Ascending aorta (tissue), 2 donors: ENCODE results near the gene HSPB6. TPM values are rescaled to one million over a fixed set of nuclear protein-coding genes. Genes with fewer than 3 reads are reported as not detected.

ENCODE experiments used
- DNase-seq, 2 donors: peaks; one replicate each; pipeline ENCODE4 v3.0.0-alpha.2; 2019; ENCODE audit warnings: low spot score in 2 of 2
- H3K27ac ChIP-seq, 2 donors: fragments of 200-600 bp; sonication (generic); one replicate each; pipeline ENCODE4 v1.5.1; 2016 to 2017; ENCODE audit warnings: mild to moderate bottlenecking in 1 of 2
- H3K27me3 ChIP-seq: fragments of 200-600 bp; sonication (generic); one replicate; pipeline ENCODE4 v1.5.1; 2017
- H3K36me3 ChIP-seq, 2 donors: fragments of 200-600 bp; sonication (generic); one replicate each; pipeline ENCODE4 v1.5.1; 2016
- H3K4me1 ChIP-seq, 2 donors: fragments of 200-600 bp; sonication (generic); one replicate each; pipeline ENCODE4 v1.5.1; 2016 to 2017; ENCODE audit warnings: mild to moderate bottlenecking in 1 of 2
- H3K4me3 ChIP-seq, 2 donors: fragments of 200-600 bp; sonication (generic); one replicate each; pipeline ENCODE4 v1.5.1; 2016 to 2017; ENCODE audit warnings: mild to moderate bottlenecking in 1 of 2
- H3K9me3 ChIP-seq, 2 donors: fragments of 200-600 bp; sonication (generic); one replicate each; pipeline ENCODE4 v1.5.1; 2016
- intact Hi-C: fragments of 100-400 bp; cut with DNase I; formaldehyde crosslinking; loops from one replicate; pipeline ENCODE4 v1.15.1; 2023
- total RNA-seq: library from RNA; depleted of rRNA; stranded (reverse); fragments of >200 nt; gene quantifications from one replicate; pipeline ENCODE4 v1.1.0, GENCODE V29; 2016
- TF ChIP-seq, protein P1 (sequence below), 3 experiments: fragments of 200-600 bp in 2 of 3; fragments of 450-650 bp in 1 of 3; sonication (generic) in 2 of 3; IDR thresholded peaks; one replicate each; pipeline ENCODE4 v1.5.1; 2016 to 2019; ENCODE audit warnings: antibody characterized with exemption in 3 of 3, mild to moderate bottlenecking in 1 of 3, moderate library complexity in 1 of 3

HSPB6 gene
- total RNA-seq, 1 donor from 2014 or later: 265 TPM

DNA sequence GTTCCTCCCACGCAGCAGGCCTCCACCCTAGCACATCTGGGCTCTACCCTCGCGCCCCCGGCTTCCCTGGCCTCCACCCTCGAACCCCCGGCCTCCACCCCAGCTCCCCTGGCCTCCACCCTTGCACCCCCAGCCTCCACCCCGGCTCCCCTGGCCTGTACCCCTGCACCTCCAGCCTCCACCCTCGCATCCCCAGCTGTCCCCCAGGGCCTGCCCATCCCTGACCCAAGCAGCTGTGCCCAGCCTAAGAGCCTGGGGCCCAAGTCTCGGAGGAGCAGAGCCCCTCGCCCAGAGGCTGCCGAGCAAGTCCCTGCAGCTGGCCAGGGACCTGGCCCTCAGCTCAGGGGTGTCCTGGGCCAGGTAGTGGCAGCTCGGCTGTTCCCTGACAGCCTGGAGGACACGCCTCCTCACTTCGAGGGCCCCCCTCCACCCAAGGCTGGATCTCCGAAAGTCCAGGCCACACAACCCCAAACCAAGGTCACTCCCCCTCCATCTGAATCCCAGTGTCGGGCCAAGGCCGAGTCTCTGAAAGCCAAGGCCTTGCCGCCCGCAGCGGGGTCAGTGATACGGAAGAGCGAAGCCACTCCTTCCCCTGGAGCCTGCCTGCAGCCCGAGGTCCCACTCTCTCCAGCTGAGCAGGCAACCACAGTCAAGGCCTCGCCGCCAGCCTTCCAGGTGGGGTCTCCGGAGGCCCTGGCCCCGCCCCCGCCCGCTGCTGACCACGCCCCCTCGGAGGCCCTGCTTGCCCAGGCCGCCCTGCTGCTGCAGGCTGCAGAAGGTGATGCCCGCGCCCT is 10.7 kb upstream of the HSPB6 start:
- intact Hi-C loops: no loop called here
- no peaks in the 10 kb centered on the region for H3K9me3 ChIP-seq
- no peaks in the 10 kb centered on the region for H3K27me3 ChIP-seq
- TF ChIP-seq, protein P1, sequence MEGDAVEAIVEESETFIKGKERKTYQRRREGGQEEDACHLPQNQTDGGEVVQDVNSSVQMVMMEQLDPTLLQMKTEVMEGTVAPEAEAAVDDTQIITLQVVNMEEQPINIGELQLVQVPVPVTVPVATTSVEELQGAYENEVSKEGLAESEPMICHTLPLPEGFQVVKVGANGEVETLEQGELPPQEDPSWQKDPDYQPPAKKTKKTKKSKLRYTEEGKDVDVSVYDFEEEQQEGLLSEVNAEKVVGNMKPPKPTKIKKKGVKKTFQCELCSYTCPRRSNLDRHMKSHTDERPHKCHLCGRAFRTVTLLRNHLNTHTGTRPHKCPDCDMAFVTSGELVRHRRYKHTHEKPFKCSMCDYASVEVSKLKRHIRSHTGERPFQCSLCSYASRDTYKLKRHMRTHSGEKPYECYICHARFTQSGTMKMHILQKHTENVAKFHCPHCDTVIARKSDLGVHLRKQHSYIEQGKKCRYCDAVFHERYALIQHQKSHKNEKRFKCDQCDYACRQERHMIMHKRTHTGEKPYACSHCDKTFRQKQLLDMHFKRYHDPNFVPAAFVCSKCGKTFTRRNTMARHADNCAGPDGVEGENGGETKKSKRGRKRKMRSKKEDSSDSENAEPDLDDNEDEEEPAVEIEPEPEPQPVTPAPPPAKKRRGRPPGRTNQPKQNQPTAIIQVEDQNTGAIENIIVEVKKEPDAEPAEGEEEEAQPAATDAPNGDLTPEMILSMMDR (IDR thresholded peaks at IDR 0.05): no peak
- DNase-seq: no peak
- H3K27ac ChIP-seq: no peak overlapping the region
- no peak overlapping the region for H3K4me3 ChIP-seq
- no peaks in the 10 kb centered on the region for H3K4me1 ChIP-seq
- H3K36me3 ChIP-seq: peaks cover 22 to 27% of the 10 kb centered on the region in 2 donors

DNA sequence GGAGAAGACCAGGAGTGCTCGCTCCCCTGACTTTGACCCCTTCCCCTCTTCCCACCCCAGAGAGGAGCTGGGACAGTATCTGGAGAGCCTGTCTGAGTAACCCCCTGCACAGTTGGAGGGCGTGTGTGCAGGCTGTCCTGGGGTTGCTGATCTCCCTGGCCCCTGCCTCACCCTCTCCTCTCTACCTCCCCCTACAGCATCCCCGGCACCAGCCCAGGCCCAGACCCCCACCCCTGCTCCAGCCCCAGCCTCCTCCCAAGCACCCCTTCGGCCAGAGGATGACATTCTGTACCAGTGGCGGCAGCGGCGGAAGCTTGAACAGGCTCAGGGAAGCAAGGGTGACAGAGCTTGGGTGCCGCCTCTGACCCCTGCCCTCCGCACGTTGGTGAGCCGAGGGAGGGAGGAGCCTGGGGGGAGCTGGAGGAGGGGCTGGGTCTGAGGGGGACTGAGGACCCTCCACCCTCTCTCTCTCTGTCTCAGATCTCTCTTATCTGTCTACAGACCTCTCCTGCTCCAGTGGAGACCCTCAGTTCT is 9.8 kb upstream of the HSPB6 start:
- TF ChIP-seq, protein P1 (IDR thresholded peaks at IDR 0.05): no peak
- H3K4me1 ChIP-seq: no peaks in the 10 kb centered on the region
- no peaks in the 10 kb centered on the region for H3K27me3 ChIP-seq
- DNase-seq: no peak
- H3K9me3 ChIP-seq: no peaks in the 10 kb centered on the region
- no peak overlapping the region for H3K4me3 ChIP-seq
- H3K27ac ChIP-seq: no peak overlapping the region
- intact Hi-C loops: no loop called here
- peaks cover 29 to 32% of the 10 kb centered on the region in 2 donors for H3K36me3 ChIP-seq

DNA sequence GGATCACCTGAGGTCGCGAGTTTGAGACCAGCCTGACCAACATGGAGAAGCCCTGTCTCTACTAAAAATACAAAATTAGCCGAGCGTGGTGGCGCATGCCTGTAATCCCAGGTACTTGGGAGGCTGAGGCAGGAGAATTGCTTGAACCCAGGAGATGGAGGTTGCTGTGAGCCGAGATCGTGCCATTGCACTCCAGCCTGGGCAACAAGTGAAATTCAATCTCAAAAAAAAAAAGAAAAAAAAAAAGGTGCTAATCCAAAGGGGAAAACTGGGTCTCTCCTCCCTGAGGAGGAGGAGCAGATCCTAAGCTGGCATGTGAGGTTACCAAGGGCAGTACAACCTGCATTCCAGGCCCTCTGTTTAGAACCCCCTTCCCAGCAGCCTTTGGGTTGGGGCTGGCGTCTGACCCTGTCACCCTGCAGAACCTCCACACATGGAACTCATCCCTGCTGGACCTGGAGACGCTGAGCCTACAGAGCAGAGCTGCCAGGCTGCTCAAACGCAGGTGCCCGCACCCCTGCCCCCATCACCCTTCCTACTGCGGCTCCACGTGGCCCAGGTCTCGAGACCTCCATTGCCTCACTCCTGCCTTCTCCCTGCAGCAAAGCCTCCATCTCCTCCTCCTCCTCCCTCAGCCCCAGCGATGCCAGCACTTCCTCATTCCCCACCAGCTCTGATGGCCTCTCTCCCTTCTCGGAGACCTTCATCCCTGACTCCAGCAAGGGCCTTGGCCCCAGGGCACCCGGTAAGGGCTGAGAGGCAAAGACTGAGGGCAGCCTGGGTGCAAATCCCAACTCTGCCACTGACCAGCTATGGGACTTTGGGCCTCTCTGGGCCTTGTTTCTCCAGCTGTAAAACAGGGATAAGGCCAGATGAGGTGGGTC is 7.8 kb upstream of the HSPB6 start:
- no peaks in the 10 kb centered on the region for H3K27me3 ChIP-seq
- intact Hi-C loops: no loop called here
- no peaks in the 10 kb centered on the region for H3K4me1 ChIP-seq
- TF ChIP-seq, protein P1 (IDR thresholded peaks at IDR 0.05): no peak
- H3K9me3 ChIP-seq: no peaks in the 10 kb centered on the region
- peaks cover 32 to 34% of the 10 kb centered on the region in 2 donors for H3K36me3 ChIP-seq
- H3K27ac ChIP-seq: no peak overlapping the region
- no peak overlapping the region for H3K4me3 ChIP-seq
- no peak for DNase-seq

DNA sequence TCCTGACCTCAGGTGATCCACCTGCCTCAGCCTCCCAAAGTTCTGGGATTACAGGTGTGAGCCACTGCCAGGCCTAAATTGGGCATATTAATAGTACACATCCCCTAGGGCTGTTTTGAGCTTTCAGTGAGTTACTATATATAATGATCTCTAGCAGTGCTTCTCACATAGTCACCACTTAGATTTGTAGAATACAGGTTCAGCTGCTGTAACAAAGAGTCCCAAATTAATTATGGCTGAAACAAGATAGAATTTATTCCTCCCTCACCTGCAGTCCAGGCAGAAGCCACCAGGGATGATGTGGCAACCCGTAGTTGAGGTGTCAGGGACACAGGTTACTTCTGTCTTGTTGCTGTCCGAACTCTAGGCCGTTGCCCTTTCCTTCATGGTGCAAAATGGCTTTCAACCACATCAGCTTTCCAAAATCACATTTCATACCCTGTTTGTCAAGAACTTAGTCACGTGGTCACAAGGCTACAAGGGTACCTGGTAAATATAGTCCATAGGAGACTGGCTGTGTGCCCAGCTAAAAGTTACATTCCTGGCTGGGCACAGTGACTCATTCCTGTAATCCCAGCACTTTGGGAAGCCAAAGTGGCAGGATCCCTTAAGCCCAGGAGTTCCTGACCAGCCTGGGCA is 4.0 kb upstream of the HSPB6 start:
- TF ChIP-seq, protein P1 (IDR thresholded peaks at IDR 0.05): no peak
- no peak for DNase-seq
- intact Hi-C loops: no loop called here

DNA sequence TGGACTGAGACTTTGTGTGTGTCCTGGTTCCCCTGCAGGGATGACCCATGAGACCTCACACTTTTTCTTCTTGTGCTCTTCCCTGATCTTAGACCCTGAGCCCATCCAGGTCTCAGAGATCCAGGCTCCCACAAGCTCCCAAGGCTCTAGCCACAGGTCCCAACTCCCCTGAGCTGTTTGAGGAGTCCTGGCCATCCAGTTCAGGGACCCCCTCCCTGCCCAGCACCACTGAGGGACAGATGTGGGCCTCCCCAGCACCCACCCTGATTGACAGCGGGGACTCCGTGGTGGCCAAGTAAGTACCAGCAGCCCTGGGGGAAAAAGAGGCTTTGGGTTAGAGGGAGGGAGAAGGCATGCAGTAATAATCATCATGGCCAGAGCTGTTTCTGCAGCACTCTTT is 2.9 kb upstream of the HSPB6 start:
- Histone ChIP-seq H3K36me3 (peaks cover 19 to 25% of the 10 kb centered on the region in 2 donors), H3K9me3 (no peaks in the 10 kb centered on the region)
- intact Hi-C loops: loop anchor here (5.0 kb wide), 4 partner anchors 108 to 393 kb away; partner anchors contain the start of genes APLP1, COX7A1, ETV2 and RBM42

More for the DNA sequence above, 4.0 kb upstream of the HSPB6 start:
- Histone ChIP-seq H3K27ac (no peak overlapping the region), H3K4me1 (peaks cover 6 to 12% of the 10 kb centered on the region in 2 donors), H3K4me3 (no peak overlapping the region), H3K36me3 (peaks cover 28 to 34% of the 10 kb centered on the region in 2 donors), H3K9me3 (no peaks in the 10 kb centered on the region), H3K27me3 (no peaks in the 10 kb centered on the region)

More for the DNA sequence above, 2.9 kb upstream of the HSPB6 start:
- H3K27ac ChIP-seq: no peak overlapping the region
- no peak for DNase-seq
- H3K27me3 ChIP-seq: no peaks in the 10 kb centered on the region
- peaks cover 7 to 24% of the 10 kb centered on the region in 2 donors for H3K4me1 ChIP-seq
- TF ChIP-seq, protein P1 (IDR thresholded peaks at IDR 0.05): no peak
- no peak overlapping the region for H3K4me3 ChIP-seq
